Stimulated activated naive B cell treated with anti-CD40 and anti-IgM and Interleukin-4, amounts not matched to agents 10 μg/mL and 1 μg/mL and 100 μg/mL, for 72 hours (primary cell): ENCODE results near the gene ASTN2.
"Not testable (repeated sequence)": the region's sequence is repeated elsewhere in the genome, so short reads cannot be mapped to it uniquely, and the experiment has no call there.

ENCODE experiments used
- ATAC-seq, 2 donors: fragments of 150-1000 bp; cut with Tn5 transposase; replicated peaks; 2 replicates each; pipeline ENCODE4 v1.10.0; 2021; ENCODE audit warnings: moderate library complexity in 1 of 2
- DNase-seq: peaks from one replicate; pipeline ENCODE4 v3.0.0; 2021
- H3K27ac Mint-ChIP-seq: one replicate; pipeline ENCODE4 v1.8.0; 2022; ENCODE audit warnings: mild to moderate bottlenecking, mixed read lengths
- H3K27me3 Mint-ChIP-seq, 2 donors: one replicate each; pipeline ENCODE4 v1.8.0; 2022; ENCODE audit warnings: mixed read lengths in 2 of 2
- H3K36me3 Mint-ChIP-seq, 2 donors: one replicate each; pipeline ENCODE4 v1.8.0; 2022; ENCODE audit warnings: mixed read lengths in 2 of 2, mild to moderate bottlenecking in 1 of 2
- H3K4me1 Mint-ChIP-seq, 2 donors: one replicate each; pipeline ENCODE4 v1.8.0; 2022; ENCODE audit warnings: mixed read lengths in 2 of 2, mild to moderate bottlenecking in 1 of 2
- H3K4me3 Mint-ChIP-seq, 2 donors: one replicate each; pipeline ENCODE4 v1.8.0; 2022; ENCODE audit warnings: mild to moderate bottlenecking in 2 of 2, mixed read lengths in 2 of 2, moderate library complexity in 1 of 2
- H3K9me3 Mint-ChIP-seq, 2 donors: one replicate each; pipeline ENCODE4 v1.8.0; 2022; ENCODE audit warnings: mixed read lengths in 2 of 2, mild to moderate bottlenecking in 1 of 2

The ASTN2 gene

DNA sequence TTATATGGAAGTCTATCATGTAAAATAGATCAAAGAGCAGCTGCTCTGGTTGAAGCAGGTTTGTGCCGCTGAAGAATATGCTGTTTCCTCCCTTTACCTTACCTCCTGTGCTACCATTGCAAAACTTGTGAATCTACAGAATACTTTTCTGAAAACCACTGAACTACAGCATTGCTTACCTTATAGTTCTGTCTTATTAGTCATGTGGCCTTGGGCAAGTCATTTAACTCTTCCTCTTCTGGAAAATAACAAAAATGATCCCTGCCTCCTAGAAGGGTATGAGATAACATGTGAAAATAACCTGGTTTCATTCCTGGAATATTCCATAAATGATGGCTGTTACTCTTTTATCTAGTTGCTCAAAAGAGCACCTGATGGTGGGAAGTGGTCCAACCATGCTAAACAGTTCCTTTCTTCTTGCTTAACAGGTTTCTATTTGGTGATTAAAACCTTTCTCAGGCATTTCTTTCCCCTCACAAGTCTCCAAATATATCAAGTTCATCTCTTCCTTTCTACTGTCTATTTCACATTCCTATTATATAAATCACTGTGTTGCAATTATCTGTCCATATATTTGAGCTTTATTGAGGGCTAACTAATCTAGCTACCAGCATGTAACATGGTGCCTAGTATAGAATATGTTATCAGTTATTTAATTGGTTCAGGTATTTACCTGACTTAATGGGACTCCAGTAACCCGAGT lies 712.8 kb downstream of the ASTN2 start:
- Mint-ChIP-seq H3K27me3 (no peaks in the 10 kb centered on the region), H3K27ac (no peak overlapping the region), H3K4me1 (peaks cover 1 to 4% of the 10 kb centered on the region in 2 donors)

DNA sequence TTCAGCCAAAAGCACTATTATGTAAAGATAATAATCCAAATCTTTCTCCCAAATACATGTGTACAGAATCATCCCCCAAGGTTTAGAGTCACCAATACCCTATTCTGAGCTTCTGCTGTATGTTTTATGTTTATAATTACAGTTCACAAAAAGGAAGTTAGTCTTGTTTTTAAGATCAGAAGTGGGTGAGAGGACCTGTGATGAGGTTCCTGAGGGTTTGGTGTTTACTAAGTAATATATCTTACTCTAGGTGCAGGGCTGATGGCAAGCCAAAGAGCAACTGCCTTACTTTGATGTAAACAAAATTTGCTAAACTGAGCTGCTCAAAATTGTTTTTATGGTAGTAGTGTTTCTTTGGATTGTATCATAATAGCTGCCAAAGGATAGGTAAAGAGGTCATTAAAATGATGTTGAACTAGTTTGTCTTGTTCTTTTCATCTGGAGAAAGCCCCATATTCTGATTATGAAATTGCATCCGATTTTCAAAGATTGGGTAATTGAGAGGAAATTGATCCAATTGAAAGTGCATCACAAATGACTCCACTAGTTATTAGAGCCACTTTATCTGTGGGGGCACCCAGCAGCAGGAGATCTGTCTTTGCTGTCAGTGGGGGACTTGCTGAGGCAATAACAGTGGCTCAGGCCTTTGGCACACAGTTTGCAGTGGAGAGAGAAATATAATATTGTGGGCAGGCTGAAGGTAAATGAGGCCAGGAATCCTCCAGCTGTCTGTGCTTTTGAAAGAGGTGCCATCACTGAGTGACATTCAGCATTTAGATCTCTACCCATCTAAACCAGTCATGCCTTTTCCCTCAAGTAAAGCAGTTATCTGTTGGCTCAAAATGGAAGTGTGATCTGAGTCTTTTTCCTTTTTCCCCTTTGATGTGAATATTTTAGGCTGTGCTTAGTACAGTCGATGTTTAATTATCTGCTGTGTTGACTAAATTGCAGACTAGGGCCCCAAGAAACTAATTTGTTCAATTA lies 713.7 kb downstream of the ASTN2 start:
- H3K36me3 Mint-ChIP-seq: peaks cover 28 to 50% of the 10 kb centered on the region in 2 donors

More for the DNA sequence above, 712.8 kb downstream of the ASTN2 start:
- no peaks in the 10 kb centered on the region for H3K9me3 Mint-ChIP-seq
- ATAC-seq (no peak), DNase-seq (no peak)
- H3K4me3 Mint-ChIP-seq: no peak overlapping the region
- peaks cover 28 to 50% of the 10 kb centered on the region in 2 donors for H3K36me3 Mint-ChIP-seq

DNA sequence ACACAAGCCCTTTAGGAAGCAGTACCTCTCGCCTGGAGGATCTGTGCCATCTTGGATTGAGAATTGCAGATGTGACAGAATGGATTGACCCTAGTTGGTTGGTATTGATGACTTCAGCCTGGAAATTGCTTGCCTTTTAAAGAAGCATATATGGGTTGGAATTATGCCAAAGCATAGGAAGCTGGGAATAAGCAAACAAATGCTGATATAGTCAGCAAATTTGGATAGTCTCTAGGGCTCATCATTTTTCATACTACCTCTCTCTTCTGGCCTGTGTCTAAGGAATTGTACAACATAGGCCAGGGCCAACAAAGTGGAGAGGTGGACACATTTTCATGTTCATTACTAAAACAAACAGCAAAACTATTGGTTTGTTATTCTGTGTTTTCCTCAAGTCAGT lies 714.6 kb downstream of the ASTN2 start:
- H3K36me3 Mint-ChIP-seq: peaks cover 28 to 50% of the 10 kb centered on the region in 2 donors
- no peak overlapping the region for H3K4me3 Mint-ChIP-seq
- peaks cover 4 to 5% of the 10 kb centered on the region in 2 donors for H3K4me1 Mint-ChIP-seq
- DNase-seq (no peak), ATAC-seq (no peak)
- no peaks in the 10 kb centered on the region for H3K9me3 Mint-ChIP-seq
- no peak overlapping the region for H3K27ac Mint-ChIP-seq
- H3K27me3 Mint-ChIP-seq: no peaks in the 10 kb centered on the region

More for the DNA sequence above, 713.7 kb downstream of the ASTN2 start:
- H3K27ac Mint-ChIP-seq: no peak overlapping the region
- no peaks in the 10 kb centered on the region for H3K9me3 Mint-ChIP-seq
- DNase-seq: no peak
- no peaks in the 10 kb centered on the region for H3K27me3 Mint-ChIP-seq
- peaks cover 1 to 4% of the 10 kb centered on the region in 2 donors for H3K4me1 Mint-ChIP-seq
- H3K4me3 Mint-ChIP-seq: no peak overlapping the region
- ATAC-seq: no peak

DNA sequence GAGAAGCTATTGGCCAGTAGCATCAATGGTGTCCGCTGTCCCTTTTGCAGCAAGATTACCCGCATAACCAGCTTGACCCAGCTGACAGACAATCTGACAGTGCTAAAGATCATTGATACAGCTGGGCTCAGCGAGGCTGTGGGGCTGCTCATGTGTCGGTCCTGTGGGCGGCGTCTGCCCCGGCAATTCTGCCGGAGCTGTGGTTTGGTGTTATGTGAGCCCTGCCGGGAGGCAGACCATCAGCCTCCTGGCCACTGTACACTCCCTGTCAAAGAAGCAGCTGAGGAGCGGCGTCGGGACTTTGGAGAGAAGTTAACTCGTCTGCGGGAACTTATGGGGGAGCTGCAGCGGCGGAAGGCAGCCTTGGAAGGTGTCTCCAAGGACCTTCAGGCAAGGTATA lies 717.0 kb downstream of the ASTN2 start:
- DNase-seq: no peak
- Mint-ChIP-seq H3K4me3 (no peak overlapping the region), H3K9me3 (no peaks in the 10 kb centered on the region), H3K27ac (no peak overlapping the region), H3K36me3 (peaks cover 28 to 50% of the 10 kb centered on the region in 2 donors), H3K27me3 (no peaks in the 10 kb centered on the region), H3K4me1 (peaks cover 4 to 8% of the 10 kb centered on the region in 2 donors)
- ATAC-seq: no peak

DNA sequence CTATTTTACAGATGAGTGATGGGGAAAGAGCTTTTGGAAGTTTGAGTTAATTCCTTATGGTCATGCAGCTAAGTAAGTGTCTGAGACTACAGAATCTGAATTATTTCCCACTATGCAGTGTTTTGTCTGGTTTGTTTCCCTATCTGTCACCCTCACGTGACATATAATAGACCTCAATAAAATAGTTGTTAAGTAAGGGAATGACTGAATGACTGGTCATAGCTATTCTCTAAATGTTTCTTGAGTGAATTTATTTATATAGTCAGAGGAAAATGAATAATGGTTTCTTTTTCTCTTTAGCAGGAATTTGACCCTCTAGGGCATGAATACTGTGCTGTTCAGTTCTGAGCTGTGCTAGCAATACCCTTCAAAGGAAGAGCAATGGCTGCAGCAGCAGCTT lies 717.5 kb downstream of the ASTN2 start:
- DNase-seq: no peak
- Mint-ChIP-seq H3K9me3 (no peaks in the 10 kb centered on the region), H3K4me1 (peaks cover 8 to 12% of the 10 kb centered on the region in 2 donors), H3K4me3 (no peak overlapping the region), H3K36me3 (peaks cover 28 to 48% of the 10 kb centered on the region in 2 donors), H3K27ac (no peak overlapping the region), H3K27me3 (no peaks in the 10 kb centered on the region)
- no peak for ATAC-seq

DNA sequence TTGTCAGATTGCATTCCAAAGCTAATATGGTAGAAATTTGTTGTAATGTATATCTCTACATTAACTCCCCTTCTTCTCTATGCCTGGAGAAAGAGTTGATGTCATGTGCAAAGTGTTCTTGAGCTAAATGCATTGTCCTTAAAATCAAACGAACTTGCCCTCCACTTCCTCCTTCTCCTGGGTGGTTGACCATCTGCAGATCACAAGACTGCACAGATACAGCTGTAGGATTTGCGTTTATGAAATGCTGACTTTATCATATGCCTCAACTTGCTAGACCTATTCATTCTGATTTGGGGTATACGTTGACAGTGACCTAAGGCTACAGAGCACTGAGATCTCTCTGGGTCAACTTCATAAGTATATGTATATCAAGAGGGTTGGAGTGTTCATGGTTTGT lies 719.4 kb downstream of the ASTN2 start:
- Mint-ChIP-seq H3K27ac (no peak overlapping the region), H3K27me3 (no peaks in the 10 kb centered on the region), H3K36me3 (peaks cover 27 to 29% of the 10 kb centered on the region in 2 donors), H3K9me3 (no peaks in the 10 kb centered on the region), H3K4me3 (no peak overlapping the region), H3K4me1 (peaks cover 18 to 20% of the 10 kb centered on the region in 2 donors)
- DNase-seq (no peak), ATAC-seq (no peak)

DNA sequence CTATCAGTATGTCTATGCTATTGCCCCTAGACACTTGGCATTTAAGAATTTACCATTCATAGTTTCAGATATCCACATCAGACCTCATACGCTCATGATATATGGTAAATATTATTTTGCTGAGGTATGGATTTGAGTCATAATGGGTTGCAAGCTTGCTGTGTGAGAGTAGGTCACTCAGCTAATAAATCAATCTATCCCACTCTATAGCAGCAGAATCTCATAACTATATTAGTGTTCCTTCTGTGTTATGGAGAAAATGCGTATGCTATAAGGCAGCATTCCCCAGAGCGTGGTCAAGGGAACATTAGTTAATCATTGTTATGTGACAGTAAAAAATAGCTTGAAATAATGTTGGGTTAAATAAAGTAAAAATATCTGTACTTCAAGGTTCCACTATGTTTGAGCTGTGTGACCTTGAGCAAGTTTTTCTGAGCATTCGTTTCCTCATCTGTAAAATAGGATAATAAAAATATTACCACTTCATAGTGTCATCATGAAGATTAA lies 720.0 kb downstream of the ASTN2 start:
- Mint-ChIP-seq H3K36me3 (peaks cover 22 to 23% of the 10 kb centered on the region in 2 donors), H3K4me1 (peaks cover 18 to 20% of the 10 kb centered on the region in 2 donors)
- ATAC-seq: peak in 1 of 2 donors; percentile 34

GRCh38 chr9:116693233-116693731 lies 721.6 kb downstream of the ASTN2 start:
- Mint-ChIP-seq H3K4me1 (peaks cover 30 to 35% of the 10 kb centered on the region in 2 donors), H3K27ac (no peak overlapping the region), H3K4me3 (no peak overlapping the region)

More for the DNA sequence above, 720.0 kb downstream of the ASTN2 start:
- no peak overlapping the region for H3K27ac Mint-ChIP-seq
- no peaks in the 10 kb centered on the region for H3K27me3 Mint-ChIP-seq
- no peak for DNase-seq
- no peak overlapping the region for H3K4me3 Mint-ChIP-seq
- no peaks in the 10 kb centered on the region for H3K9me3 Mint-ChIP-seq

DNA sequence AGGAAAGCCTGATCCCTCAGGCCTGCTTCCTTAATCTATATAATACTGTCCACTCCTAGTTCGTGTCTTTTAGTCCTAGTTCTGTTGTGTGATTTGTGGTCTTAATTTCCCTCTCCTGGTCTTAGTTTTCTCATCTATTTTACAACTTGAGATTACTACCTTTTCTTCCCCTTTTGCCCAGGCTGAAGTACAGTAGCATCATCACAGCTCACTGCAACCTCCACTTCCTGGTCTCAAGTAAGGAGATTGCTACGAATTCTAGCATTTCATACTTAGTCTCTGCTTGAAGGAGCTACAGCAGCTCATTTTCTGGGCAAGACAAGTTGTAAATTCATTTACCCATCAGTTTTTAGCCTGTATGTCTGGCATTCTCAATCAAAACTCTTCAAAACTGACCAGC lies 722.2 kb downstream of the ASTN2 start:
- Mint-ChIP-seq H3K27ac (no peak overlapping the region), H3K4me1 (peaks cover 37 to 42% of the 10 kb centered on the region in 2 donors), H3K4me3 (no peak overlapping the region), H3K9me3 (no peaks in the 10 kb centered on the region), H3K36me3 (peaks cover under 1 to 3% of the 10 kb centered on the region in 2 donors), H3K27me3 (no peaks in the 10 kb centered on the region)
- DNase-seq: no peak
- peak in 1 of 2 donors; percentile 44 for ATAC-seq

More at GRCh38 chr9:116693233-116693731, 721.6 kb downstream of the ASTN2 start:
- DNase-seq (no peak), ATAC-seq (peak in 1 of 2 donors; percentile 31)
- Mint-ChIP-seq H3K27me3 (no peaks in the 10 kb centered on the region), H3K36me3 (peaks cover 7 to 8% of the 10 kb centered on the region in 2 donors), H3K9me3 (no peaks in the 10 kb centered on the region)

- DNase-seq: no peak
- Mint-ChIP-seq H3K4me1 (peaks cover 41 to 50% of the 10 kb centered on the region in 2 donors), H3K27me3 (no peaks in the 10 kb centered on the region), H3K4me3 (no peak overlapping the region), H3K36me3 (peaks cover 0 to 2% of the 10 kb centered on the region in 2 donors), H3K9me3 (no peaks in the 10 kb centered on the region), H3K27ac (no peak overlapping the region)
- no peak for ATAC-seq
Measured at GRCh38 chr9:116691607-116692006, 723.2 kb downstream of the ASTN2 start.

DNA sequence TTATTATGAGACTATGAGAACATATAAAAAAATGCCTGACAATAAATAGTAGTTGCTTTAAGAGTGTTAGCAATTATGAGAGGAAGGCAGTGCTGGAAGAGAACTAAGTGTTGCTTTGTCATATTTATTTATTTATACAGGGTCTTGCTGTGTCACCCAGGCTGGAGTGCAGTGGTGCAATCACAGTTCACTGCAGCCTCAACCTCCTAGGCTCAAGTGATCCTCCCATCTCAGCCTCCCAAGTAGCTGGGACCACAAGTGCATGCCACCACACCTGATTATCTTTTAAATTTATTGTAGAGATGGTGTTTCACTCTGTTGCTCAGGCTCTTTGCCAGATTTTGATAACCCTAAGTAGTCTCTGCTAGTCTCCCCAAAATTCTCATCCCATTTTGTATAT lies 724.1 kb downstream of the ASTN2 start:
- H3K27ac Mint-ChIP-seq, H3K27me3 Mint-ChIP-seq, H3K4me3 Mint-ChIP-seq, DNase-seq, H3K36me3 Mint-ChIP-seq, H3K9me3 Mint-ChIP-seq, ATAC-seq: not testable (repeated sequence)
- peaks cover 44 to 55% of the 10 kb centered on the region in 2 donors for H3K4me1 Mint-ChIP-seq

- H3K36me3 Mint-ChIP-seq: peaks cover 2 to 3% of the 10 kb centered on the region in 2 donors
- DNase-seq (no peak), ATAC-seq (no peak)
- H3K4me1 Mint-ChIP-seq: peaks cover 41 to 55% of the 10 kb centered on the region in 2 donors
- H3K27ac Mint-ChIP-seq: no peak overlapping the region
- peaks cover 2 to 3% of the 10 kb centered on the region in 2 donors for H3K27me3 Mint-ChIP-seq
- peaks cover 1 to 2% of the 10 kb centered on the region in 2 donors for H3K9me3 Mint-ChIP-seq
- H3K4me3 Mint-ChIP-seq: no peak overlapping the region
Measured at GRCh38 chr9:116689486-116690032, 725.3 kb downstream of the ASTN2 start.

DNA sequence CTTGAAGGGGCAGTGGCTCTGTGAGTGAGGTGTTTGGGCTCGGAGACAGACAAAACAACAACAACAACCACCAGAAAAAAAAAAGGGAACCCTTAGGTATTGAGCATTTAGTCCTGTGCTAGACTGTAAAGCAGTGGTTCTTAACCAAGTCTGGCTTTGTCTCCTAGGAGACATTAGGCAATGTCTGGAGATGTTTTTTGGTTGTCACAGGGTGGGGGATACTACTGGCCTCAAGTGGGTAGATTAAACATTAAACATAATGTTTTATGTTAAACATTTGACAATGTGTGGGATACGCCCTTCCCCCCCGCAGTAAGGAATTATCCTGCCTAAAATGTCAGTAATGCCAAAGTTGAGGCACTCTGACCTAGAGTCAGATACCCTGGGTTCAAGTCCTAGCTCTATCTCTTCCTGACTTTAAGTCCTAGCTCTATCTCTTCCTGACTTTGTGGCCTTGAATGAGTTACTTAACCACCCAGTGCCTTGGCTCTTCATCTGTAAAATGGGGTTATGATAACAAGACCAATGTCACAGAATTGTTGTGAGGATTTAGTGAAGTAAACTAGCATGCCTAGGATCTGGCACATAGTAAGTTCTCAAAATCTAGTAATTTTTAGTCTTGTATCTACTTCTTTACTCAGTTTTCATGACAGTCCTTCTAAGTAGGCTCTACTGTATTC lies 725.9 kb downstream of the ASTN2 start:
- H3K27ac Mint-ChIP-seq: no peak overlapping the region
- ATAC-seq (no peak), DNase-seq (no peak)
- H3K36me3 Mint-ChIP-seq: peaks cover 4 to 6% of the 10 kb centered on the region in 2 donors
- peaks cover 2 to 3% of the 10 kb centered on the region in 2 donors for H3K9me3 Mint-ChIP-seq
- peaks cover 41 to 55% of the 10 kb centered on the region in 2 donors for H3K4me1 Mint-ChIP-seq
- H3K4me3 Mint-ChIP-seq: no peak overlapping the region
- peaks cover 3 to 6% of the 10 kb centered on the region in 2 donors for H3K27me3 Mint-ChIP-seq
